H1 (cell line): ENCODE measurements around the gene HES7. TPM values are rescaled to one million over a fixed set of nuclear protein-coding genes. Genes with fewer than 3 reads are reported as not detected.

Experiments
- JUND ChIP-seq: IDR thresholded peaks from 2 replicates; pipeline ENCODE4 v1.6.1; 2011; ENCODE audit warnings: mild to moderate bottlenecking, improper control_type of control experiment, low read length
- MAX ChIP-seq: IDR thresholded peaks from 2 replicates; pipeline ENCODE4 v1.6.1; 2012; ENCODE audit warnings: inconsistent platforms
- TEAD4 ChIP-seq: IDR thresholded peaks from 2 replicates; pipeline ENCODE4 v1.6.1; 2012; ENCODE audit warnings: low read depth, low read length, inconsistent platforms, mixed read lengths
- polyA plus RNA-seq, 7 experiments: library from polyadenylated mRNA; depleted of rRNA in 3 of 7; stranded (reverse) in 5 of 7; unstranded in 2 of 7; fragments of >200 nt in 5 of 7; fragments of 200-250 nt in 2 of 7; gene quantifications; 1 replicate in 5 of 7; 2 replicates in 1 of 7; 4 replicates in 1 of 7; pipeline versions ENCODE4 v1.2.1 to v1.2.3, GENCODE V29; 2011 to 2013; ENCODE audit warnings: missing spikeins in 2 of 7, mixed read lengths in 2 of 7
- total RNA-seq: library from RNA; stranded (reverse); fragmentation: NEBNext Ultra II Directional; extraction: Animal tissue kit (Norgen Biotek cat#: 25700); gene quantifications from 2 replicates; pipeline ENCODE4 v1.2.1, GENCODE V29; 2021

HES7 gene
- total and polyA plus RNA-seq, 2 of the 8 experiments (the other 6 are each of a cell fraction or from before 2014, with no cell fraction given): 0.20 to 0.32 TPM

GRCh38 chr17:8117980-8118768 is 5.7 kb downstream of the HES7 start, which contains the start of gene ALOXE3 (continued):
- TF ChIP-seq MAX: 0 out of 2 replicates have a peak, but pooled peaks have one; percentile 16
- no peak for TF ChIP-seq JUND
- TF ChIP-seq TEAD4: peak; percentile 33; the same call in 1 of the 2 replicates
